Endothelial cell of hepatic sinusoid (primary cell): ENCODE measurements around the gene EML6.
"Not testable (repeated sequence)": the region's sequence is repeated elsewhere in the genome, so short reads cannot be mapped to it uniquely, and the experiment has no call there.

Experiments used
- in situ Hi-C: cut with HindIII; loops from 2 replicates; pipeline ENCODE4 v1.10.0; 2017; ENCODE audit warnings: low sequenced_read_pairs

The EML6 gene

DNA sequence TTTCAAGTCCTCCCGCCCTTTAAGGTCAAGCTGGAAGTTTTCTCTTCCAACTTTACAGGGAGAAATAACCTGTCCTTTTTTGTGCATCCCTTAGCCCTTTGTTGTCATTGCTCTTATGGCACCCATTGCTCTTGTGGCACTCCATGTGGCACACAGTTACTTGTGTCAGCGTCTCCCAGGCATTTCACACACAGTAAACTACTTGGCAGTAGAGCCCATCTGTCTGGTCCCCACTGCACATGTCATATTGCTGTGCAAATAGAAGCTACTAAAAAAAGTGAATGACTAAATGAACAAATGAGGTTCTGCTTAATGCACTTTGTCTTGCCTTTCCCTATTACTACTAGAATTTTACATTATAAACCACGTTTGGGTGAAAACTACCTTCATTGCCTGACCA, 149.3 kb downstream of the EML6 start:
- in situ Hi-C loops = no loop called here

- in situ Hi-C loops = not testable (repeated sequence)
These were observed 149.8 kb downstream of the EML6 start for GRCh38 chr2:54873236-54873635.

- in situ Hi-C loops = loop anchor here (5.0 kb wide), 1 partner anchor 49 kb away; no protein-coding TSS in a partner anchor
These were observed 153.3 kb downstream of the EML6 start for GRCh38 chr2:54876764-54877163.

DNA sequence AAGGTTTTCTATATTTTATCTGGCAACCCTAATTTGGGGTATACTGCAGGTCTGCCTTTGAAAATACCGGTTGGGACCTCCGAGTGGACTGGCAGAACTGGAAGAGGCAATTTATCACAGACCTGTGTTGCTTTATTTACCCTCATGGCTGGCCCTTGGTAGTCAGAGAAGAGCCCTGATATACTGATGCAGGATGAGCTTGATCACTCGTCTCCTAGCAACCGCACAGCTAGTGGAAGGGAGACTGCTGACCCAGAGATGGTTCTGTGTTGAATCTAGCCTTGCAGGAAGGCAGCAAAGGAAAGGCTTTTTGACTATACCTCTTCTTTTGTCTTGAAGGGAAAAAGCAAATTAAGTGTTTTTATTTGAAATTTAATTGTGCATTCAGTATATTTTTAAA, 154.7 kb downstream of the EML6 start:
- in situ Hi-C loops = loop anchor here (5.0 kb wide), 1 partner anchor 51 kb away; no protein-coding TSS in a partner anchor

DNA sequence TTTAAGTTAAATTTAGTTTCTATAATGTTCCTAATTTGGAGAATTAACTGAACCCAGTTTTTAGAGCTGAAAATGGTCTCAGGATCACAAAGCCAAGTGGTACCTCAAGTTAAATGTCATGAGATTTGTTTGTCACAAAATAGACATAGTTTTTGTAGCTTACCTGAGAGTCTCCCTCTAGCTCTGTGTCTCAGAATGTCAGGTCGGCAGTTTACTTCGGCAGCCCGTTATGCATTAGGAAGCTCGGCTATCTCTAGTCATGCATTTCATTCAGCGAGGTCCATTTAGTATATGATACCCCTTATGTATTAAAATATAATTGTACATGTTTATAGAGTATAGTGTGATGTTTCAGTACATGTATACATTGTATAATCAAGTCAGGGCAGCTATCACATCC, 155.6 kb downstream of the EML6 start:
- in situ Hi-C loops = loop anchor here (5.0 kb wide), 1 partner anchor 52 kb away; no protein-coding TSS in a partner anchor

GRCh38 chr2:54879598-54880332, 156.3 kb downstream of the EML6 start:
- in situ Hi-C loops = loop anchor here (5.0 kb wide), 2 partner anchors 52 to 83 kb away; no protein-coding TSS in a partner anchor

- in situ Hi-C loops = loop anchor here (5.0 kb wide), 1 partner anchor 82 kb away; no protein-coding TSS in a partner anchor
These were observed 157.0 kb downstream of the EML6 start for GRCh38 chr2:54880428-54880827.

GRCh38 chr2:54881759-54882158, 158.3 kb downstream of the EML6 start:
- in situ Hi-C loops = loop anchor here (5.0 kb wide), 1 partner anchor 81 kb away; no protein-coding TSS in a partner anchor

- in situ Hi-C loops = no loop called here
These were observed 162.4 kb downstream of the EML6 start for GRCh38 chr2:54885891-54886290.

GRCh38 chr2:54887850-54888545, 164.5 kb downstream of the EML6 start:
- in situ Hi-C loops = no loop called here

- in situ Hi-C loops = no loop called here
These were observed 165.6 kb downstream of the EML6 start for GRCh38 chr2:54889053-54889452.

DNA sequence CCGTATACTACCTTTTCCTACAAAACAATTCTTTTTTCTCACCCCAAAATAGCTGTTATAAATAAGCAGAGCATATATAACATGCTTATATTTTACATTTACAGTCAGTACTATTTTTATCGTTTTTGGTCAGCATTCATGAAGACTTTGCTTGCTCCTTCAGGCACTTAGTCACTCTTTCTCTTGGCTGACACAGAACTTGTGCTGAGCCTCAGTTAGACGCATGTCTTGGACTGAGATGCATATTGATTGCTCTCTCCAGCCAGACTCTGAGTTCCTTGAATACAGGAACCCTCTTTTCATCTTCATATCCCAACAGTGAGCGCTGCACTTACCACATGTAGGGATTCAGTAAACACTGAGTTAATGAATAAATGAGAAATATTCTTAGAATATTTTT, 168.4 kb downstream of the EML6 start:
- in situ Hi-C loops = no loop called here

GRCh38 chr2:54894467-54894866, 171.0 kb downstream of the EML6 start:
- in situ Hi-C loops = no loop called here

DNA sequence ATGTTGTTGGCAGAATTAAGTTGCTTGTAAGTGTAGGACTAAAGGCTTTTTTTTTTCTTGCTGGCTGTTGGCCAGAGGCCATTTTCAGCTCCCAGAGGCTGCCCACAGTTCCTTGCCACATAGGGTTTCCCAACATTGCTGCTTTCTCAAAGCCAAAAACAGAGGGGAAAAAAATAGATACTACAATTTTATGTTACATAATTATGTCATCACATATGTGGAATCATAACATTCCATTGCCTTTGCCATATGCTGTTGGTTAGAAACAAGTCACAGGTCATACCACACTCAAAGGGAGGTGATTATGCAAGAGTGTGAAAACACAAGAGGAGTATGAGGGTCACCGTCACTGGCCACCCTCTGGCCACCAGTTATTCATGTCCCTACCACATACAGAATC, 172.3 kb downstream of the EML6 start:
- in situ Hi-C loops = no loop called here

DNA sequence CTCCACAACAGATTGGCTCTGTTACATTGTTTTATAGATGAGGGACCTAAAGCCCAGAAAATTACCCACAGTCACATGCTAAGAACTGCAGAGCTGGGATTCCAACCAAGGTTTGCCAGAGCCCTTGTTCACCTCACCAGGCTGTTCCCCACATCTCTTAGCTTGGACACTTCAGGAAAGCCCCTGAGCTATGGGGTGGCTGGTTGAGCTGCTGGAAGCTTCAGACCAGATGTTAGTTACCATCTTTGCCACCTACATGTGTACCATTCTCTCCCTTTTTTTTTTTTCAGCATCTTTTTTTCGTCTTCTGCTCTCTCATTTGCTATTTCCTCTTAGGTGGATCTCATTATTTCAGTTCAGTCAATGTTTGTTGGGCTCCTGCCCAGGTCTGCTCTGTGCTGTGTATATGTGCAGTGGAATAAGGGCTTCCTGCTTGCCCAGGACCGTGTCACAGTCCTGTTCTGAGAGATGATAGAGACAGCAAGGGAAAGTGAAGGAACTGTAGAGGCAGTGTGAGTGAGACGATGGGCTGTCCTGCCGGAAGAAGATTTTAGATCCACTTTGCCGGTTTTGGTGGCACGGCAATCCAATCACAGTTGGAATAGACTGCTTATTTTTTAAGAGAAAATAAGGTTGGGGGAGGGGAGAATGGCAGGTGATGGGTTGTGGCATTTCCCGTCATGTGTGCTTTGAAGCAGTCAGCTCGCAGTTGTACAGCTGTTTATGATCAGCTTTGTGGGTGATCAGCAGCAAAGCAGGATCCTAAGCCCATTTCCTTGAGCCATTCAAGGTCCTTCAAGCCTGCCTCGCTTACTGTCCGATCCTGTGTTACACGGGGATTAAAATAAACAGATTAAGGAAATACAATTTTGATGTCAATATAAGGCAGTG, 174.2 kb downstream of the EML6 start:
- in situ Hi-C loops = no loop called here

DNA sequence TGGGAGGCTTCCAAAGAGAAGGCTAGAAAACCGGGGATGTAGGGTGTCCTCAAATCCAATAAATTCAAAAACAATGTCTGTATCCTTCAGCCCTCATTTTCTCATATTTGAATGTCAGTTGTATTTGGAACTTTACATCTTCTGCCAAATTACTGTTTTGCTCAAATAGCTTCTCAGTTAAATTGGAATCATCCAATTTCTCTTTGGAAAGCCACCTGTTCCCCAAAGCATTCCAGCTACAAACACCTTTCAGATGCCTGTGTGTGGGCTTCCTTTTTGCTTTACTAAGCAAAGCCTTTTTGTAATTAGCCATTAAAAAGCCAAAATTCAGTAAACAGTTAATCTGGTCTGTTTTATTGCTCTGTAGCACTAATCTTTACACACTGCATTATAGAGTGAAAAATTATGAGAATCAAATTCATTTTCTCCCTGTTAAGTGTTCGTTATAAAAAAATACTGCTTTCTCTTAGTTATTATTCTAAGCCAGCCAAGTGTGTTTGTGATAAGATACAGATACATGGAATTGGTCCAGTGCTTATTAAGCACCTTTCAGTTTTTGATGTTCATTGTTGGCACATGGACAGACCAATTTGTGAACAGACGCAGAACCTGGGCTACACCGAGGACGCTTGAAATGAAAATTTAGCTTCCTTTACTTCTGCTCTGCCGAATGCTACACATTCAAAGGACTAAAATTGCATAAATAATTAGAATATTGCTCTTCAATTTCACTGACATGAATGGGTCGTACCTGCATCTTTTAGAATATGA, 175.2 kb downstream of the EML6 start:
- in situ Hi-C loops = no loop called here

DNA sequence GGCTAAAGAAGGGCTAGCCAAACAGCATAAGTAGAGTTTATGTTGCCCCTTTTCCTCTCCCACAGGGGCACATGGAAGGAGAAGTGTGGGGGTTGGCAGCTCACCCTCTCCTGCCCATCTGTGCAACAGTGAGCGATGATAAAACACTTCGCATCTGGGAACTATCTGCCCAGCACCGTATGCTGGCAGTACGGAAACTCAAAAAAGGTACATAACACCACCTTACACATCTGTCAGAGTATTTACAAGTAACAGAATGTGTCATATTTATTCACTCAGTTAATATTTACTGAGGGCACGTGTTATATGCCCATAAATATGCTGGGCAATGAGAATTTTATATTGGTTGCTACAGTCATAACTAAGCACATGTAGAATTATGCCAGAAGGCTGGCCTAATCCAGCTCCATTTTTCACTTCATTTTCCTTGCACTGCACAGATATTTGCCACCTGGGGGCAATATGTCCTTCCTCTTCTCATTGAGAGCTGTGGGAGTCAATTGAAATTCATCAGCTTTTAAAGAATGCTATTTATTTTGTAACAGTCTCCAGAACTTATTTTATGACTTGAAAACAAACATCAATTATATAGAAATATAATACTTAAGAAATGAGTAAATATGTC, 176.2 kb downstream of the EML6 start:
- in situ Hi-C loops = loop anchor here (25.0 kb wide), 1 partner anchor 263 kb away; no protein-coding TSS in a partner anchor

GRCh38 chr2:54901224-54901986, 177.9 kb downstream of the EML6 start:
- in situ Hi-C loops = loop anchor here (25.0 kb wide), 1 partner anchor 261 kb away; no protein-coding TSS in a partner anchor

DNA sequence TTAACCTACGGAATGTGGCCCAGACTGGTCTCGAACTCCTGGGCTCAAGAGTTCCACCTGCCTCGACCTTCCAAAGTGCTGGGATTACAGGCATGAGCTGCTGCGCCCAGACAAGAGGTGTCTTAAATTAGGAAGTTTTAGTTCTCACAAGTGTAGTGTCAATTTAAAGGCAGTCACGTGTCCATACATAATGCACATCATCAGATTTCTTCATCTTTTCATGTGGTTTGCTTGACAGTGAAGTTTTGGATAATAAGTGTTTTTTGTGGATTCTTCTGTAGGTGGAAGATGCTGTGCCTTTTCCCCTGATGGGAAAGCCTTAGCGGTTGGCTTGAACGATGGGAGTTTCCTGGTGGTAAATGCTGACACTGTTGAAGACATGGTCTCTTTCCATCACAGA, 179.3 kb downstream of the EML6 start:
- in situ Hi-C loops = loop anchor here (25.0 kb wide), 1 partner anchor 260 kb away; no protein-coding TSS in a partner anchor
